ENCODE measurements around the gene CTSE.

DNA sequence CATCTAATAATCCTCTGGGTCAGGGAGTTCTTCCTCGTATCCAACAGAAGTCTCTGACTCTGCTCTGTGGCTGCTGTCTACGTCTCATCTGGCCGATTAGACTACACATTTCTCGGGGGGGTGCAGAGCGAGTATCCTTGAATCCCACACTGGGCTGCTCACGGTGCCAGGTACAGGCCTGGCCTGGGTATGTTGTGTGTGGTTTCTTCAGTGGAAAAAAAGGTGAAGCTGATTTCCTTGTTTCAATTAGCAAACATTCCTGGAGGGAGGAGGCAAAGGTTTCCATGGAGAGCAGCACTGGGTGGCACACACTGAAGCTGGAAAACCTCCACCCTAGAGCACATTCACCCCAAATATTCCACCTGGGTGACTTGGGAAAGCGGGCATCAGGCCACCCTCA lies 18.5 kb downstream of the CTSE start:
- no peak for TF ChIP-seq POLR2A (IDR thresholded peaks at IDR 0.05)
- TF ChIP-seq, protein P1, sequence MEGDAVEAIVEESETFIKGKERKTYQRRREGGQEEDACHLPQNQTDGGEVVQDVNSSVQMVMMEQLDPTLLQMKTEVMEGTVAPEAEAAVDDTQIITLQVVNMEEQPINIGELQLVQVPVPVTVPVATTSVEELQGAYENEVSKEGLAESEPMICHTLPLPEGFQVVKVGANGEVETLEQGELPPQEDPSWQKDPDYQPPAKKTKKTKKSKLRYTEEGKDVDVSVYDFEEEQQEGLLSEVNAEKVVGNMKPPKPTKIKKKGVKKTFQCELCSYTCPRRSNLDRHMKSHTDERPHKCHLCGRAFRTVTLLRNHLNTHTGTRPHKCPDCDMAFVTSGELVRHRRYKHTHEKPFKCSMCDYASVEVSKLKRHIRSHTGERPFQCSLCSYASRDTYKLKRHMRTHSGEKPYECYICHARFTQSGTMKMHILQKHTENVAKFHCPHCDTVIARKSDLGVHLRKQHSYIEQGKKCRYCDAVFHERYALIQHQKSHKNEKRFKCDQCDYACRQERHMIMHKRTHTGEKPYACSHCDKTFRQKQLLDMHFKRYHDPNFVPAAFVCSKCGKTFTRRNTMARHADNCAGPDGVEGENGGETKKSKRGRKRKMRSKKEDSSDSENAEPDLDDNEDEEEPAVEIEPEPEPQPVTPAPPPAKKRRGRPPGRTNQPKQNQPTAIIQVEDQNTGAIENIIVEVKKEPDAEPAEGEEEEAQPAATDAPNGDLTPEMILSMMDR (IDR thresholded peaks at IDR 0.05), result no peak

All from prostate gland (tissue), 2 donors.